GM12874 (cell line): ENCODE data around the gene GNL2.

Experiments
- CTCF ChIP-seq: IDR thresholded peaks from 2 replicates; pipeline ENCODE4 v1.5.1; 2011; ENCODE audit warnings: low read depth, mild to moderate bottlenecking, control low read depth, low read length, moderate library complexity; ENCODE audit not compliant: insufficient read depth

GNL2 gene

GRCh38 chr1:37596182-37596667 is 488 bp upstream of the GNL2 start:
- no peak for TF ChIP-seq CTCF

GRCh38 chr1:37593726-37594125 is 2.0 kb downstream of the GNL2 start:
- TF ChIP-seq CTCF, result no peak

GRCh38 chr1:37588939-37589338 is 6.8 kb downstream of the GNL2 start:
- no peak for TF ChIP-seq CTCF

GRCh38 chr1:37575692-37576091 is 20.0 kb downstream of the GNL2 start:
- TF ChIP-seq CTCF, result no peak

- no peak for TF ChIP-seq CTCF
Observed at GRCh38 chr1:37574834-37575480, 20.8 kb downstream of the GNL2 start.

GRCh38 chr1:37570528-37571334 is 25.0 kb downstream of the GNL2 start:
- TF ChIP-seq CTCF, result no peak

GRCh38 chr1:37567023-37567422 is 28.7 kb downstream of the GNL2 start:
- no peak for TF ChIP-seq CTCF
